GM19468 (cell line): Measurements from ENCODE around the gene GPRIN2.
"Not testable (repeated sequence)": the region's sequence is repeated elsewhere in the genome, so short reads cannot be mapped to it uniquely, and the experiment has no call there.

Experiments used
- ATAC-seq: cut with Tn5 transposase; IDR thresholded peaks from one replicate; pipeline ENCODE4 v1.9.1; 2021; ENCODE audit warnings: mild to moderate bottlenecking, moderate library complexity, moderate number of reproducible peaks; ENCODE audit not compliant: unreplicated experiment; ENCODE audit errors: extremely low read depth

Gene GPRIN2

GRCh38 chr10:46556515-46557318 lies at the start of gene GPRIN2:
TSS of gene GPRIN2 (minus strand) at chr10:46556658. CDS start at chr10:46550736, 5,922 bp downstream.
- ATAC-seq: no peak

- ATAC-seq: not testable (repeated sequence)
Observed at GRCh38 chr10:46600516-46600915, 44.1 kb upstream of the GPRIN2 start.

- peak; percentile 70 for ATAC-seq
Observed at GRCh38 chr10:46597616-46598246, 41.3 kb upstream of the GPRIN2 start.

GRCh38 chr10:46596570-46596969 lies 40.1 kb upstream of the GPRIN2 start:
- not testable (repeated sequence) for ATAC-seq

GRCh38 chr10:46594453-46595063 lies 38.1 kb upstream of the GPRIN2 start:
- ATAC-seq: not testable (repeated sequence)

- ATAC-seq: not testable (repeated sequence)
Observed at GRCh38 chr10:46593307-46593706, 36.8 kb upstream of the GPRIN2 start.

- ATAC-seq: not testable (repeated sequence)
Observed at GRCh38 chr10:46591053-46591452, 34.6 kb upstream of the GPRIN2 start.

- ATAC-seq: not testable (repeated sequence)
Observed at GRCh38 chr10:46589589-46589988, 33.1 kb upstream of the GPRIN2 start.

GRCh38 chr10:46588221-46588620 lies 31.8 kb upstream of the GPRIN2 start:
- not testable (repeated sequence) for ATAC-seq

GRCh38 chr10:46587546-46587945 lies 31.1 kb upstream of the GPRIN2 start:
- ATAC-seq: not testable (repeated sequence)

GRCh38 chr10:46585246-46585645 lies 28.8 kb upstream of the GPRIN2 start:
- ATAC-seq: not testable (repeated sequence)

- ATAC-seq: not testable (repeated sequence)
Observed at GRCh38 chr10:46584196-46584595, 27.7 kb upstream of the GPRIN2 start.

- ATAC-seq: not testable (repeated sequence)
Observed at GRCh38 chr10:46582568-46582967, 26.1 kb upstream of the GPRIN2 start.

- not testable (repeated sequence) for ATAC-seq
Observed at GRCh38 chr10:46581997-46582396, 25.5 kb upstream of the GPRIN2 start.

- not testable (repeated sequence) for ATAC-seq
Observed at GRCh38 chr10:46579378-46579777, 22.9 kb upstream of the GPRIN2 start.

- not testable (repeated sequence) for ATAC-seq
Observed at GRCh38 chr10:46578474-46579178, 22.2 kb upstream of the GPRIN2 start, which contains the start of gene SYT15. TSS of gene SYT15 (plus strand) at chr10:46579128. CDS start at chr10:46579169, 41 bp downstream.

- ATAC-seq: not testable (repeated sequence)
Observed at GRCh38 chr10:46577624-46578473, 21.4 kb upstream of the GPRIN2 start.

- ATAC-seq: not testable (repeated sequence)
Observed at GRCh38 chr10:46573884-46574283, 17.4 kb upstream of the GPRIN2 start.

- not testable (repeated sequence) for ATAC-seq
Observed at GRCh38 chr10:46573314-46573713, 16.9 kb upstream of the GPRIN2 start.
